SK-N-SH treated with all-trans-retinoic acid at 6 μM for 48 hours (cell line): Measurements from ENCODE around the gene DPYD.

Source experiments
- ATAC-seq: fragments of 200-7000 bp; cut with Tn5 transposase; 3 replicates; pipeline ENCODE4 v1.9.1; 2020; ENCODE audit warnings: mild to moderate bottlenecking, moderate library complexity
- BACH2 ChIP-seq: fragments of 250-450 bp; sonication (Bioruptor Pico); IDR thresholded peaks from 2 replicates; pipeline ENCODE4 v1.9.0; 2021; ENCODE audit warnings: mild to moderate bottlenecking, borderline replicate concordance
- CSDC2 ChIP-seq: fragments of 250-450 bp; sonication (Bioruptor Pico); IDR thresholded peaks from 2 replicates; pipeline ENCODE4 v1.5.0; 2020; ENCODE audit warnings: mild to moderate bottlenecking, moderate library complexity
- ESRRG ChIP-seq: fragments of 250-450 bp; sonication (Bioruptor Pico); IDR thresholded peaks from 2 replicates; pipeline ENCODE4 v1.6.1; 2021; ENCODE audit warnings: mild to moderate bottlenecking
- GLIS3 ChIP-seq: fragments of 250-450 bp; sonication (Bioruptor Pico); IDR thresholded peaks from 2 replicates; pipeline ENCODE4 v1.5.0; 2020; ENCODE audit warnings: mild to moderate bottlenecking, moderate library complexity
- ISL1 ChIP-seq: fragments of 250-450 bp; sonication (Bioruptor Pico); IDR thresholded peaks from 2 replicates; pipeline ENCODE4 v2.1.2; 2022; ENCODE audit warnings: mild to moderate bottlenecking, moderate library complexity
- OSR1 ChIP-seq: fragments of 250-450 bp; sonication (Bioruptor Pico); IDR thresholded peaks from 2 replicates; pipeline ENCODE4 v1.8.0; 2022; ENCODE audit warnings: moderate library complexity, mild to moderate bottlenecking, inconsistent platforms
- PPARA ChIP-seq: fragments of 250-450 bp; sonication (Bioruptor Pico); IDR thresholded peaks from 2 replicates; pipeline ENCODE4 v1.5.0; 2020; ENCODE audit warnings: mild to moderate bottlenecking, borderline replicate concordance
- RARB ChIP-seq: fragments of 250-450 bp; sonication (Bioruptor Pico); IDR thresholded peaks from 2 replicates; pipeline ENCODE4 v1.8.0; 2021; ENCODE audit warnings: mild to moderate bottlenecking, moderate library complexity
- SNAI2 ChIP-seq: fragments of 250-450 bp; sonication (Bioruptor Pico); IDR thresholded peaks from 2 replicates; pipeline ENCODE4 v1.5.0; 2020; ENCODE audit warnings: mild to moderate bottlenecking, moderate library complexity
- TCF4 ChIP-seq: fragments of 250-450 bp; sonication (Bioruptor Pico); IDR thresholded peaks from 2 replicates; pipeline ENCODE4 v1.8.0; 2021; ENCODE audit warnings: mild to moderate bottlenecking, moderate library complexity, borderline replicate concordance
- TOX ChIP-seq: fragments of 250-450 bp; sonication (Bioruptor Pico); IDR thresholded peaks from 2 replicates; pipeline ENCODE4 v1.8.0; 2021; ENCODE audit warnings: mild to moderate bottlenecking, moderate library complexity, borderline replicate concordance
- ZC3H10 ChIP-seq: fragments of 250-450 bp; sonication (Bioruptor Pico); IDR thresholded peaks from 2 replicates; pipeline ENCODE4 v1.5.1; 2021; ENCODE audit warnings: mild to moderate bottlenecking, moderate library complexity
- ZFP3 ChIP-seq: fragments of 250-450 bp; sonication (Bioruptor Pico); IDR thresholded peaks from 2 replicates; pipeline ENCODE4 v1.5.0; 2020; ENCODE audit warnings: mild to moderate bottlenecking, moderate library complexity
- ZFP30 ChIP-seq: fragments of 450-650 bp; formaldehyde crosslinking; IDR thresholded peaks from 2 replicates; pipeline ENCODE4 v1.5.0; 2022; ENCODE audit warnings: mild to moderate bottlenecking, moderate library complexity
- ZNF565 ChIP-seq: fragments of 450-650 bp; formaldehyde crosslinking; conservative IDR thresholded peaks from 2 replicates; pipeline ENCODE4 v1.5.0; 2020; ENCODE audit warnings: low read depth, mild to moderate bottlenecking, moderate library complexity
- ZNF8 ChIP-seq: fragments of 450-650 bp; formaldehyde crosslinking; IDR thresholded peaks from 2 replicates; pipeline ENCODE4 v1.5.0; 2020; ENCODE audit warnings: mild to moderate bottlenecking, moderate library complexity
- TF ChIP-seq, protein P1 (sequence below): fragments of 250-450 bp; sonication (Bioruptor Pico); IDR thresholded peaks from 2 replicates; pipeline ENCODE4 v1.8.0; 2021; ENCODE audit warnings: low read depth, mild to moderate bottlenecking, moderate library complexity, borderline replicate concordance
- TF ChIP-seq, protein P2 (sequence below): fragments of 250-450 bp; sonication (Bioruptor Pico); IDR thresholded peaks from 2 replicates; pipeline ENCODE4 v1.5.1; 2020; ENCODE audit warnings: low read depth, mild to moderate bottlenecking, moderate library complexity
- TF ChIP-seq, protein P3 (sequence below): fragments of 250-450 bp; sonication (Bioruptor Pico); IDR thresholded peaks from 2 replicates; pipeline ENCODE4 v1.5.1; 2021; ENCODE audit warnings: mild to moderate bottlenecking, moderate library complexity
- TF ChIP-seq, protein P4 (sequence below): fragments of 250-450 bp; sonication (Bioruptor Pico); IDR thresholded peaks from 2 replicates; pipeline ENCODE4 v1.8.0; 2020; ENCODE audit warnings: mild to moderate bottlenecking, moderate library complexity, borderline replicate concordance

The DPYD gene

DNA sequence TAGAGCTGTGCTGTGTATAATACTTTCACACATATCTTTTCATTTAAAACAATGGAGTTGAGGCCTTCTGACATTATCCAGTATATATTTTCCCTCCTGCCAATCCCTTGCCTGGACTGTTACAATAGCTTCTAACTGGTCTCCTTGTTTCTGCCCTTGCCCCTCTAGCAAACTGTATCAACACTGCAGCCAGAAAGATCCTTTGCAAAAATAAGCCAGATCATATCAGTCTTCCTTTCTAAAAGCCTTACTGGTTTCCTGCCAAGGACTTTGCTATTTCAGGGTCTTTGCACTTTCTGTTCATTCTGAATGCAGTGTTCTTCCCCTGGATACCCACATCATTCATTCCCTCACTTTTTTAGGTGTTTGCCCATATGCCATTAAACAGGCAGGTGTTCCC, 829.2 kb downstream of the DPYD start:
- TF ChIP-seq ZFP3 (CRISPR knock-in tag): peak; percentile 28; the same call in 1 of the 2 replicates
- TF ChIP-seq ISL1: peak; percentile 92
- TF ChIP-seq RARB: no peak
- peak; percentile 43; the same call in 2 of the 3 replicates for ATAC-seq

DNA sequence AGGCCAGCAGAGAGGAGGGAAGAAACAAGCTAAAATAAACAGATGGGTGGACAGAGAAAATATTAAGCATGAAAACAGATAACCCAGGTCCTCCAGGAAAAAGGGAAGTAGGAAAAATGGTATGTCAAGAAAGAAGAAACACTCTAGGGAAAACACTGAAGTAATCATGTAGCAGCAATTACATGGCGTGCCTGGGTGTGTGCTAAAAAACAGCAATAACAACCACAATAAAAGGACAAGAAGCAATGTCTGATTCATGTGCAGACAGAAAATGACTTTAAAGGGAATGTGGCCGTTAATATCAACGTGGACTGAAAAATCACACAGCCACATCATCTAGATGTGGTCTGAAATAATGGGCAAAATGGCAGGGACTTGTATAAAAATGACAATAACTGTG, 829.6 kb downstream of the DPYD start:
- no peak for ATAC-seq
- TF ChIP-seq CSDC2 (CRISPR knock-in tag): no peak
- no peak for TF ChIP-seq GLIS3 (CRISPR knock-in tag)
- TF ChIP-seq ZNF565 (CRISPR knock-in tag): no peak
- TF ChIP-seq, protein P1, sequence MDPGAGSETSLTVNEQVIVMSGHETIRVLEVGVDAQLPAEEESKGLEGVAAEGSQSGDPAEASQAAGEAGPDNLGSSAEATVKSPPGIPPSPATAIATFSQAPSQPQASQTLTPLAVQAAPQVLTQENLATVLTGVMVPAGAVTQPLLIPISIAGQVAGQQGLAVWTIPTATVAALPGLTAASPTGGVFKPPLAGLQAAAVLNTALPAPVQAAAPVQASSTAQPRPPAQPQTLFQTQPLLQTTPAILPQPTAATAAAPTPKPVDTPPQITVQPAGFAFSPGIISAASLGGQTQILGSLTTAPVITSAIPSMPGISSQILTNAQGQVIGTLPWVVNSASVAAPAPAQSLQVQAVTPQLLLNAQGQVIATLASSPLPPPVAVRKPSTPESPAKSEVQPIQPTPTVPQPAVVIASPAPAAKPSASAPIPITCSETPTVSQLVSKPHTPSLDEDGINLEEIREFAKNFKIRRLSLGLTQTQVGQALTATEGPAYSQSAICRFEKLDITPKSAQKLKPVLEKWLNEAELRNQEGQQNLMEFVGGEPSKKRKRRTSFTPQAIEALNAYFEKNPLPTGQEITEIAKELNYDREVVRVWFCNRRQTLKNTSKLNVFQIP (CRISPR knock-in tag): no peak
- no peak for TF ChIP-seq TOX

GRCh38 chr1:97090725-97091124, 830.1 kb downstream of the DPYD start:
- TF ChIP-seq, protein P2, sequence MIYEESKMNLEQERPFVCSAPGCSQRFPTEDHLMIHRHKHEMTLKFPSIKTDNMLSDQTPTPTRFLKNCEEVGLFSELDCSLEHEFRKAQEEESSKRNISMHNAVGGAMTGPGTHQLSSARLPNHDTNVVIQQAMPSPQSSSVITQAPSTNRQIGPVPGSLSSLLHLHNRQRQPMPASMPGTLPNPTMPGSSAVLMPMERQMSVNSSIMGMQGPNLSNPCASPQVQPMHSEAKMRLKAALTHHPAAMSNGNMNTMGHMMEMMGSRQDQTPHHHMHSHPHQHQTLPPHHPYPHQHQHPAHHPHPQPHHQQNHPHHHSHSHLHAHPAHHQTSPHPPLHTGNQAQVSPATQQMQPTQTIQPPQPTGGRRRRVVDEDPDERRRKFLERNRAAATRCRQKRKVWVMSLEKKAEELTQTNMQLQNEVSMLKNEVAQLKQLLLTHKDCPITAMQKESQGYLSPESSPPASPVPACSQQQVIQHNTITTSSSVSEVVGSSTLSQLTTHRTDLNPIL (CRISPR knock-in tag): no peak
- TF ChIP-seq, protein P3, sequence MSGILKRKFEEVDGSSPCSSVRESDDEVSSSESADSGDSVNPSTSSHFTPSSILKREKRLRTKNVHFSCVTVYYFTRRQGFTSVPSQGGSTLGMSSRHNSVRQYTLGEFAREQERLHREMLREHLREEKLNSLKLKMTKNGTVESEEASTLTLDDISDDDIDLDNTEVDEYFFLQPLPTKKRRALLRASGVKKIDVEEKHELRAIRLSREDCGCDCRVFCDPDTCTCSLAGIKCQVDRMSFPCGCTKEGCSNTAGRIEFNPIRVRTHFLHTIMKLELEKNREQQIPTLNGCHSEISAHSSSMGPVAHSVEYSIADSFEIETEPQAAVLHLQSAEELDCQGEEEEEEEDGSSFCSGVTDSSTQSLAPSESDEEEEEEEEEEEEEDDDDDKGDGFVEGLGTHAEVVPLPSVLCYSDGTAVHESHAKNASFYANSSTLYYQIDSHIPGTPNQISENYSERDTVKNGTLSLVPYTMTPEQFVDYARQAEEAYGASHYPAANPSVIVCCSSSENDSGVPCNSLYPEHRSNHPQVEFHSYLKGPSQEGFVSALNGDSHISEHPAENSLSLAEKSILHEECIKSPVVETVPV (CRISPR knock-in tag): no peak
- TF ChIP-seq, protein P1 (CRISPR knock-in tag): no peak
- TF ChIP-seq CSDC2 (CRISPR knock-in tag): no peak
- TF ChIP-seq TOX: no peak
- no peak for TF ChIP-seq ISL1
- no peak for TF ChIP-seq BACH2
- no peak for TF ChIP-seq ZNF565 (CRISPR knock-in tag)
- no peak for TF ChIP-seq SNAI2 (CRISPR knock-in tag)
- TF ChIP-seq ZC3H10 (CRISPR knock-in tag): no peak
- TF ChIP-seq ZFP30 (CRISPR knock-in tag): no peak
- no peak for TF ChIP-seq OSR1 (CRISPR knock-in tag)
- TF ChIP-seq, protein P4, sequence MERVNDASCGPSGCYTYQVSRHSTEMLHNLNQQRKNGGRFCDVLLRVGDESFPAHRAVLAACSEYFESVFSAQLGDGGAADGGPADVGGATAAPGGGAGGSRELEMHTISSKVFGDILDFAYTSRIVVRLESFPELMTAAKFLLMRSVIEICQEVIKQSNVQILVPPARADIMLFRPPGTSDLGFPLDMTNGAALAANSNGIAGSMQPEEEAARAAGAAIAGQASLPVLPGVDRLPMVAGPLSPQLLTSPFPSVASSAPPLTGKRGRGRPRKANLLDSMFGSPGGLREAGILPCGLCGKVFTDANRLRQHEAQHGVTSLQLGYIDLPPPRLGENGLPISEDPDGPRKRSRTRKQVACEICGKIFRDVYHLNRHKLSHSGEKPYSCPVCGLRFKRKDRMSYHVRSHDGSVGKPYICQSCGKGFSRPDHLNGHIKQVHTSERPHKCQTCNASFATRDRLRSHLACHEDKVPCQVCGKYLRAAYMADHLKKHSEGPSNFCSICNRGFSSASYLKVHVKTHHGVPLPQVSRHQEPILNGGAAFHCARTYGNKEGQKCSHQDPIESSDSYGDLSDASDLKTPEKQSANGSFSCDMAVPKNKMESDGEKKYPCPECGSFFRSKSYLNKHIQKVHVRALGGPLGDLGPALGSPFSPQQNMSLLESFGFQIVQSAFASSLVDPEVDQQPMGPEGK (CRISPR knock-in tag): no peak
- no peak for TF ChIP-seq ZNF8 (CRISPR knock-in tag)
- no peak for TF ChIP-seq GLIS3 (CRISPR knock-in tag)
- no peak for ATAC-seq

DNA sequence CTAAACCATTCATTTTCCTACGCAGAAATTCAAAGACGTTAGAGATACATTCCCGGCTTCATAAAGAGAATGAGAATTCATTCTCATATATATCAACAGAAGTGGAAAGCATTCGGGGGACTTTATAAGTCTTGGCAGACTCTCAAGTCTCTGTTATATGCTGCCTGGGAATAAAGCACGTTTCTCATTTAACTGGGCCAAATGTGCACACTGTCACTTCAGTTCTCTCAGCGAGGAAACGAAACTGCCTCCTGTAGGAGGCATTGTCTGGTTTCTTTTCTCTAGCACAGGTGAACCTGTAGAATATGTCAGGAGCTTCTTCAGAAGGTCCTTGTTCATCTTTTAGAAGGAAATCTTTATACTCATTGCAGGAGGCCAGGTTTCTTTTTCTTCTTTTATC, 831.7 kb downstream of the DPYD start:
- no peak for ATAC-seq
- TF ChIP-seq, protein P3 (CRISPR knock-in tag): no peak
- TF ChIP-seq BACH2 (no peak), ZNF565 (CRISPR knock-in tag) (no peak), SNAI2 (CRISPR knock-in tag) (no peak), RARB (no peak), OSR1 (CRISPR knock-in tag) (no peak), ESRRG (CRISPR knock-in tag) (no peak), PPARA (CRISPR knock-in tag) (no peak), TCF4 (CRISPR knock-in tag) (no peak), GLIS3 (CRISPR knock-in tag) (no peak), CSDC2 (CRISPR knock-in tag) (no peak), ZNF8 (CRISPR knock-in tag) (no peak), ZC3H10 (CRISPR knock-in tag) (no peak)
- TF ChIP-seq, protein P1 (CRISPR knock-in tag): no peak
- TF ChIP-seq, protein P4 (CRISPR knock-in tag): no peak
- TF ChIP-seq, protein P2 (CRISPR knock-in tag): no peak
- TF ChIP-seq, all 23 proteins: peak for 0
